Measurements from ENCODE around the gene B4GALNT4. TPM values are rescaled to one million over a fixed set of nuclear protein-coding genes. Genes with fewer than 3 reads are reported as not detected.

The B4GALNT4 gene
- polyA plus RNA-seq, 2 of the 4 experiments (the other 2 are of a cell fraction) = 5.3 to 27.5 TPM

DNA sequence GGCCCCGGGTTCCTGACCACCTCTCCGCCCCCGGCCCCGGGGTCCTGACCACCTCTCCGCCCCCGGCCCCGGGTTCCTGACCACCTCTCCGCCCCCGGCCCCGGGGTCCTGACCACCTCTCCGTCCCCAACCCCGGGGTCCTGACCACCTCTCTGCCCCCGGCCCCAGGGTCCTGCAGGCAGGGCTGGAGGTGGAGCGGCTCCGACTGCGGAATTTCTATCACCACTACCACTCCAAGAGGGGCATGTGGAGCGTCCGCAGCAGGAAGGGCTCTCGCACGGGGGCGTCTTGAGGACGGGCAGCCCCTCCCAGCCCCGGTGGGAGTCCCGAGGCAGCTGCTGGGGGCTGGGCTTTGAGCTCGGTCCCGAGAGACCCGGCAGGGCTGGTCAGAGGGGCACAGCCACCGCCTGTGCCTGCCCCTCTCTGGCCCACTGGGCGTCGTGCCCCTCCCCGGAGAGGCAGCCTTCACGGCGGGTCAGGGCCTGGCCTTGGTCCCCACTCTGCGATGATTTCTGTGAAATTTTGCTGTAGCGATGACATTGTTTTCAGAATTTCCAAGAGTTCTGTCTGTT lies 12.3 kb downstream of the B4GALNT4 start:
- Histone ChIP-seq H3K4me1 (no peaks in the 10 kb centered on the region), H3K4me2 (no peak overlapping the region), H3K9me3 (no peaks in the 10 kb centered on the region), H3K27ac (no peak overlapping the region), H3K4me3 (no peak overlapping the region)
- FAIRE-seq (no peak), DNase-seq (ENCODE audit: low read depth in 1 of 2, low spot score in 1 of 2) (no peak), ATAC-seq (no peak)
- TF ChIP-seq HOXB13 (CRISPR knock-in tag; IDR thresholded peaks at IDR 0.05; ENCODE audit: low read depth) (no peak), FOSL2 (IDR thresholded peaks at IDR 0.05) (no peak), FOSL2 (CRISPR knock-in tag; IDR thresholded peaks at IDR 0.05) (no peak), NPAS2 (CRISPR knock-in tag; IDR thresholded peaks at IDR 0.05; ENCODE audit: borderline replicate concordance) (no peak), EHF (CRISPR knock-in tag; IDR thresholded peaks at IDR 0.05) (no peak), GATA3 (IDR thresholded peaks at IDR 0.05; ENCODE audit: borderline replicate concordance) (no peak), TFCP2L1 (CRISPR knock-in tag; IDR thresholded peaks at IDR 0.05) (no peak), EP300 (IDR thresholded peaks at IDR 0.05) (no peak), HDAC2 (IDR thresholded peaks at IDR 0.05) (no peak), MAFK (IDR thresholded peaks at IDR 0.05; ENCODE audit: partially characterized antibody) (no peak), RAD21 (conservative IDR thresholded peaks at IDR 0.05 in 1 of 2, IDR thresholded peaks at IDR 0.05 in 1 of 2) (no peak), ZFP36 (IDR thresholded peaks at IDR 0.05; ENCODE audit: borderline replicate concordance, partially characterized antibody) (no peak), FOXS1 (CRISPR knock-in tag; IDR thresholded peaks at IDR 0.05) (no peak), CBX8 (IDR thresholded peaks at IDR 0.05) (no peak), ZSCAN20 (CRISPR knock-in tag; IDR thresholded peaks at IDR 0.05) (no peak), ZNF302 (CRISPR knock-in tag; IDR thresholded peaks at IDR 0.05) (no peak), MAZ (IDR thresholded peaks at IDR 0.05; ENCODE audit: borderline replicate concordance, low read depth, low read length) (no peak)
- TF ChIP-seq, protein P1, sequence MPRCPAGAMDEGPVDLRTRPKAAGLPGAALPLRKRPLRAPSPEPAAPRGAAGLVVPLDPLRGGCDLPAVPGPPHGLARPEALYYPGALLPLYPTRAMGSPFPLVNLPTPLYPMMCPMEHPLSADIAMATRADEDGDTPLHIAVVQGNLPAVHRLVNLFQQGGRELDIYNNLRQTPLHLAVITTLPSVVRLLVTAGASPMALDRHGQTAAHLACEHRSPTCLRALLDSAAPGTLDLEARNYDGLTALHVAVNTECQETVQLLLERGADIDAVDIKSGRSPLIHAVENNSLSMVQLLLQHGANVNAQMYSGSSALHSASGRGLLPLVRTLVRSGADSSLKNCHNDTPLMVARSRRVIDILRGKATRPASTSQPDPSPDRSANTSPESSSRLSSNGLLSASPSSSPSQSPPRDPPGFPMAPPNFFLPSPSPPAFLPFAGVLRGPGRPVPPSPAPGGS (IDR thresholded peaks at IDR 0.05) = no peak
- TF ChIP-seq, protein P2, sequence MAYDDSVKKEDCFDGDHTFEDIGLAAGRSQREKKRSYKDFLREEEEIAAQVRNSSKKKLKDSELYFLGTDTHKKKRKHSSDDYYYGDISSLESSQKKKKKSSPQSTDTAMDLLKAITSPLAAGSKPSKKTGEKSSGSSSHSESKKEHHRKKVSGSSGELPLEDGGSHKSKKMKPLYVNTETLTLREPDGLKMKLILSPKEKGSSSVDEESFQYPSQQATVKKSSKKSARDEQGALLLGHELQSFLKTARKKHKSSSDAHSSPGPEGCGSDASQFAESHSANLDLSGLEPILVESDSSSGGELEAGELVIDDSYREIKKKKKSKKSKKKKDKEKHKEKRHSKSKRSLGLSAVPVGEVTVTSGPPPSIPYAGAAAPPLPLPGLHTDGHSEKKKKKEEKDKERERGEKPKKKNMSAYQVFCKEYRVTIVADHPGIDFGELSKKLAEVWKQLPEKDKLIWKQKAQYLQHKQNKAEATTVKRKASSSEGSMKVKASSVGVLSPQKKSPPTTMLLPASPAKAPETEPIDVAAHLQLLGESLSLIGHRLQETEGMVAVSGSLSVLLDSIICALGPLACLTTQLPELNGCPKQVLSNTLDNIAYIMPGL (CRISPR knock-in tag; IDR thresholded peaks at IDR 0.05; ENCODE audit: borderline replicate concordance) = no peak
- TF ChIP-seq, protein P3, sequence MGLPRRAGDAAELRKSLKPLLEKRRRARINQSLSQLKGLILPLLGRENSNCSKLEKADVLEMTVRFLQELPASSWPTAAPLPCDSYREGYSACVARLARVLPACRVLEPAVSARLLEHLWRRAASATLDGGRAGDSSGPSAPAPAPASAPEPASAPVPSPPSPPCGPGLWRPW (IDR thresholded peaks at IDR 0.05) = no peak
- WGBS (ENCODE audit: missing lambda C conversion rate) = 98% methylated on average over 13 of the region's 35 CpGs
- ChIA-PET CTCF (no interaction called here), POLR2A (no interaction called here)

DNA sequence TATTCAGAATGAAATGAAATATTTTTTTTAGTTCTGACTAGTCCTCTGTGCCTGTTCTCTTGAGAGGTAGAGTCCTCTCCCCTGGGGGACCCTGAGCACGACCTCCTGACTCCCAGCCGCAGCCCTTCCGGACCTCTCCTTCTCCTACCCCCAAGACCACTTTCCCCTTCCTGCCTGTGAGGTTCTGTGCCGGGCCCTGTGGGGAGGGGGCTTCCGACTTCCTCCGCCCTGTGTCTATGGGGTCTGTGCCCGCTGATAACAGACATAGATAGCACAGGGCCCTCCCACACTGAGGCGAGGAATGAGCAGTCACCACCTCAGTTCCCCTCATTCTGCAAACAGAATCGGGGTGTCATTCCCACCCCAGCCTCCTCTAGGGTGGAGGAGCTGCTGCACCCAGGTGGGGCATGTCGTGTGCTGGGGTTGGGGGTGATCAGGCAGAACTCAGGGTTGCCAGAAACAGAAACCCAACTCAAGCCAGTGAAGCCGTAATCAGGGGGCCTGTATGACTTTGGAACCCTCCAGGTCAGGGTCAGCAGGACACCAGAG lies 12.9 kb downstream of the B4GALNT4 start:
- Histone ChIP-seq H3K27ac (no peak overlapping the region), H3K9me3 (no peaks in the 10 kb centered on the region), H3K4me2 (no peak overlapping the region), H3K4me1 (no peaks in the 10 kb centered on the region), H3K4me3 (no peak overlapping the region)
- FAIRE-seq (no peak), DNase-seq (ENCODE audit: low read depth in 1 of 2, low spot score in 1 of 2) (no peak), ATAC-seq (no peak)
- WGBS (ENCODE audit: missing lambda C conversion rate) = 86% methylated on average over 10 of the region's 11 CpGs
- ChIA-PET POLR2A (no interaction called here), CTCF (interaction anchor here (1.3 kb wide), 1 partner anchor 109 kb away, joined by 3 read pairs; no protein-coding TSS in a partner anchor)
- no peak for TF ChIP-seq HOXB5 (CRISPR knock-in tag; IDR thresholded peaks at IDR 0.05)
- TF ChIP-seq, protein P4, sequence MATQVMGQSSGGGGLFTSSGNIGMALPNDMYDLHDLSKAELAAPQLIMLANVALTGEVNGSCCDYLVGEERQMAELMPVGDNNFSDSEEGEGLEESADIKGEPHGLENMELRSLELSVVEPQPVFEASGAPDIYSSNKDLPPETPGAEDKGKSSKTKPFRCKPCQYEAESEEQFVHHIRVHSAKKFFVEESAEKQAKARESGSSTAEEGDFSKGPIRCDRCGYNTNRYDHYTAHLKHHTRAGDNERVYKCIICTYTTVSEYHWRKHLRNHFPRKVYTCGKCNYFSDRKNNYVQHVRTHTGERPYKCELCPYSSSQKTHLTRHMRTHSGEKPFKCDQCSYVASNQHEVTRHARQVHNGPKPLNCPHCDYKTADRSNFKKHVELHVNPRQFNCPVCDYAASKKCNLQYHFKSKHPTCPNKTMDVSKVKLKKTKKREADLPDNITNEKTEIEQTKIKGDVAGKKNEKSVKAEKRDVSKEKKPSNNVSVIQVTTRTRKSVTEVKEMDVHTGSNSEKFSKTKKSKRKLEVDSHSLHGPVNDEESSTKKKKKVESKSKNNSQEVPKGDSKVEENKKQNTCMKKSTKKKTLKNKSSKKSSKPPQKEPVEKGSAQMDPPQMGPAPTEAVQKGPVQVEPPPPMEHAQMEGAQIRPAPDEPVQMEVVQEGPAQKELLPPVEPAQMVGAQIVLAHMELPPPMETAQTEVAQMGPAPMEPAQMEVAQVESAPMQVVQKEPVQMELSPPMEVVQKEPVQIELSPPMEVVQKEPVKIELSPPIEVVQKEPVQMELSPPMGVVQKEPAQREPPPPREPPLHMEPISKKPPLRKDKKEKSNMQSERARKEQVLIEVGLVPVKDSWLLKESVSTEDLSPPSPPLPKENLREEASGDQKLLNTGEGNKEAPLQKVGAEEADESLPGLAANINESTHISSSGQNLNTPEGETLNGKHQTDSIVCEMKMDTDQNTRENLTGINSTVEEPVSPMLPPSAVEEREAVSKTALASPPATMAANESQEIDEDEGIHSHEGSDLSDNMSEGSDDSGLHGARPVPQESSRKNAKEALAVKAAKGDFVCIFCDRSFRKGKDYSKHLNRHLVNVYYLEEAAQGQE (IDR thresholded peaks at IDR 0.05) = no peak
- TF ChIP-seq, protein P5, sequence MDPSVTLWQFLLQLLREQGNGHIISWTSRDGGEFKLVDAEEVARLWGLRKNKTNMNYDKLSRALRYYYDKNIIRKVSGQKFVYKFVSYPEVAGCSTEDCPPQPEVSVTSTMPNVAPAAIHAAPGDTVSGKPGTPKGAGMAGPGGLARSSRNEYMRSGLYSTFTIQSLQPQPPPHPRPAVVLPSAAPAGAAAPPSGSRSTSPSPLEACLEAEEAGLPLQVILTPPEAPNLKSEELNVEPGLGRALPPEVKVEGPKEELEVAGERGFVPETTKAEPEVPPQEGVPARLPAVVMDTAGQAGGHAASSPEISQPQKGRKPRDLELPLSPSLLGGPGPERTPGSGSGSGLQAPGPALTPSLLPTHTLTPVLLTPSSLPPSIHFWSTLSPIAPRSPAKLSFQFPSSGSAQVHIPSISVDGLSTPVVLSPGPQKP (IDR thresholded peaks at IDR 0.05; ENCODE audit: low read depth, low read length) = no peak
- TF ChIP-seq RNF2 (IDR thresholded peaks at IDR 0.05; ENCODE audit: borderline replicate concordance, low read depth) = no peak
- no peak for TF ChIP-seq PHF8 (IDR thresholded peaks at IDR 0.05; ENCODE audit: borderline replicate concordance, low read depth)
- no peak for TF ChIP-seq JUN (IDR thresholded peaks at IDR 0.05)
- no peak for TF ChIP-seq ZSCAN20 (CRISPR knock-in tag; IDR thresholded peaks at IDR 0.05)
- TF ChIP-seq, protein P6, sequence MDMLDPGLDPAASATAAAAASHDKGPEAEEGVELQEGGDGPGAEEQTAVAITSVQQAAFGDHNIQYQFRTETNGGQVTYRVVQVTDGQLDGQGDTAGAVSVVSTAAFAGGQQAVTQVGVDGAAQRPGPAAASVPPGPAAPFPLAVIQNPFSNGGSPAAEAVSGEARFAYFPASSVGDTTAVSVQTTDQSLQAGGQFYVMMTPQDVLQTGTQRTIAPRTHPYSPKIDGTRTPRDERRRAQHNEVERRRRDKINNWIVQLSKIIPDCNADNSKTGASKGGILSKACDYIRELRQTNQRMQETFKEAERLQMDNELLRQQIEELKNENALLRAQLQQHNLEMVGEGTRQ (IDR thresholded peaks at IDR 0.05) = no peak
- no peak for TF ChIP-seq BHLHE40 (IDR thresholded peaks at IDR 0.05; ENCODE audit: low read depth, low read length)
- no peak for TF ChIP-seq KDM5A (IDR thresholded peaks at IDR 0.05)
- no peak for TF ChIP-seq HDAC2 (IDR thresholded peaks at IDR 0.05)
- TF ChIP-seq KDM1A (IDR thresholded peaks at IDR 0.05; ENCODE audit: low read depth) = no peak
